Thoracic aorta (tissue), 2 donors: ENCODE data around the gene UBE2D2. TPM values are rescaled to one million over a fixed set of nuclear protein-coding genes. Genes with fewer than 3 reads are reported as not detected.
A peak's percentile ranks its signal among the peaks of the same experiment; 100 is the strongest.

Experiments used
- ATAC-seq: fragments of 150-250 bp; one replicate; pipeline ENCODE4 v1.8.0; 2017; ENCODE audit warnings: low read depth; ENCODE audit not compliant: insufficient number of reproducible peaks, low FRiP score
- DNase-seq: peaks from one replicate; pipeline ENCODE4 v3.0.0-alpha.2; 2020; ENCODE audit warnings: low spot score
- H3K27ac ChIP-seq, 2 donors: fragments of 200-600 bp; sonication (generic); 1 replicate in 1 of 2; 2 replicates in 1 of 2; pipeline ENCODE4 v1.5.1; 2016; ENCODE audit warnings: mild to moderate bottlenecking in 2 of 2, moderate library complexity in 2 of 2
- H3K27me3 ChIP-seq: fragments of 200-600 bp; sonication (generic); replicated peaks from 2 replicates; pipeline ENCODE4 v1.6.0; 2016; ENCODE audit warnings: mild to moderate bottlenecking; ENCODE audit not compliant: insufficient read depth
- H3K36me3 ChIP-seq: fragments of 200-600 bp; sonication (generic); one replicate; pipeline ENCODE4 v1.5.1; 2016
- H3K4me1 ChIP-seq, 2 donors: fragments of 200-600 bp; sonication (generic); 1 replicate in 1 of 2; 2 replicates in 1 of 2; pipeline versions ENCODE4 v1.5.1 to v1.6.0; 2016; ENCODE audit warnings: low read depth in 2 of 2, mild to moderate bottlenecking in 1 of 2; ENCODE audit not compliant: control insufficient read depth in 1 of 2
- H3K4me3 ChIP-seq: fragments of 200-600 bp; sonication (generic); 2 replicates; pipeline ENCODE4 v1.5.1; 2016; ENCODE audit warnings: mild to moderate bottlenecking
- H3K9me3 ChIP-seq: fragments of 200-600 bp; sonication (generic); 2 replicates; pipeline ENCODE4 v1.5.1; 2016
- CTCF ChIP-seq: fragments of 200-600 bp; sonication (generic); IDR thresholded peaks from one replicate; pipeline ENCODE4 v1.5.1; 2019; ENCODE audit warnings: antibody characterized with exemption
- total RNA-seq, 2 donors: library from RNA; depleted of rRNA; stranded (reverse); fragments of >200 nt; gene quantifications; one replicate each; pipeline versions ENCODE4 v1.1.0 to v1.2.3, GENCODE V29; 2016

The UBE2D2 gene
- total RNA-seq, 2 donors from 2014 or later = 51.9 to 66.7 TPM

DNA sequence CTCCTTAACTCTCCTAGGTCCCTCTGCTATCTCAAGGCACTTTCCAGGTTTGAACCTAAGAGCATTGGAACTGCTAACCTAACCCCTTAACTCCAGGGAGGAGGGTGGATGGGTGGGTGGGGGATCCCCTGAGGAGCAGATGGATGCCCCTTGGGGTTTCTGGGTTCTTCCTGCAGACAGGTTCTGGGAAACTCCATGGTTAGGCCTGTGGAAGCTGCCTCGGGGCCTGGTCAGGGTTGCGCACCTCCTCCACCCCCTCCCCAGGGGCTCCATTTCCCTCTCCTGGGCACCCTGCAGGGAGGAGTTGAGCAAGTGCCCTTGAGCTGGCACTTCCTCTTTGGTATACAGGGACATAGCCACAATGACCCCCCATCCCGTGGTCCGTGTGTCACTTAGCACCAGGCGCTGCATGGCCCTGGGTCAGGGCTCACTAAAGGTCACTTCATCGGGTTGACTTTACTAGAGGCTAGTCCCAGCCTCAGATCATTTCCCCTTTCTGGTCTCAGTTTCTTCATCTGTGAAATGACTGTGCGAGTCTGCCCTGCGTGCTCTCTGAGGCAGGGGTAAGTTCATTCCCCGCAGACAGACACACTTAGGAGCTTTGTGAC is 103.1 kb downstream of the UBE2D2 start:
- Histone ChIP-seq H3K27me3 (no peaks in the 10 kb centered on the region), H3K36me3 (no peaks in the 10 kb centered on the region), H3K4me3 (no peak overlapping the region), H3K9me3 (no peaks in the 10 kb centered on the region), H3K27ac (peak overlapping the region; percentile 90 to 99), H3K4me1 (peaks cover 62 to 89% of the 10 kb centered on the region in 2 donors)
- no peak for TF ChIP-seq CTCF
- ATAC-seq = no peak
- DNase-seq = no peak

- Histone ChIP-seq H3K27me3 (no peaks in the 10 kb centered on the region), H3K27ac (peak overlapping the region; percentile 90 to 99), H3K36me3 (no peaks in the 10 kb centered on the region), H3K9me3 (no peaks in the 10 kb centered on the region), H3K4me1 (peaks cover 62 to 89% of the 10 kb centered on the region in 2 donors), H3K4me3 (peak overlapping the region; percentile 34)
- no peak for TF ChIP-seq CTCF
- DNase-seq = no peak
- ATAC-seq = no peak
Measured at GRCh38 chr5:139664727-139665351, 103.7 kb downstream of the UBE2D2 start.

- Histone ChIP-seq H3K9me3 (no peaks in the 10 kb centered on the region), H3K27ac (peak overlapping the region; percentile 90 to 99), H3K36me3 (no peaks in the 10 kb centered on the region), H3K4me1 (peaks cover 59 to 89% of the 10 kb centered on the region in 2 donors), H3K4me3 (no peak overlapping the region), H3K27me3 (no peaks in the 10 kb centered on the region)
- no peak for DNase-seq
- no peak for ATAC-seq
- no peak for TF ChIP-seq CTCF
Measured at GRCh38 chr5:139665626-139666025, 104.5 kb downstream of the UBE2D2 start.

GRCh38 chr5:139666551-139666950 is 105.4 kb downstream of the UBE2D2 start:
- ATAC-seq (no peak), DNase-seq (no peak)
- TF ChIP-seq CTCF = no peak
- Histone ChIP-seq H3K27ac (peak overlapping the region; percentile 90 to 99), H3K27me3 (no peaks in the 10 kb centered on the region), H3K4me3 (no peak overlapping the region), H3K4me1 (peaks cover 62 to 94% of the 10 kb centered on the region in 2 donors), H3K9me3 (no peaks in the 10 kb centered on the region), H3K36me3 (no peaks in the 10 kb centered on the region)

DNA sequence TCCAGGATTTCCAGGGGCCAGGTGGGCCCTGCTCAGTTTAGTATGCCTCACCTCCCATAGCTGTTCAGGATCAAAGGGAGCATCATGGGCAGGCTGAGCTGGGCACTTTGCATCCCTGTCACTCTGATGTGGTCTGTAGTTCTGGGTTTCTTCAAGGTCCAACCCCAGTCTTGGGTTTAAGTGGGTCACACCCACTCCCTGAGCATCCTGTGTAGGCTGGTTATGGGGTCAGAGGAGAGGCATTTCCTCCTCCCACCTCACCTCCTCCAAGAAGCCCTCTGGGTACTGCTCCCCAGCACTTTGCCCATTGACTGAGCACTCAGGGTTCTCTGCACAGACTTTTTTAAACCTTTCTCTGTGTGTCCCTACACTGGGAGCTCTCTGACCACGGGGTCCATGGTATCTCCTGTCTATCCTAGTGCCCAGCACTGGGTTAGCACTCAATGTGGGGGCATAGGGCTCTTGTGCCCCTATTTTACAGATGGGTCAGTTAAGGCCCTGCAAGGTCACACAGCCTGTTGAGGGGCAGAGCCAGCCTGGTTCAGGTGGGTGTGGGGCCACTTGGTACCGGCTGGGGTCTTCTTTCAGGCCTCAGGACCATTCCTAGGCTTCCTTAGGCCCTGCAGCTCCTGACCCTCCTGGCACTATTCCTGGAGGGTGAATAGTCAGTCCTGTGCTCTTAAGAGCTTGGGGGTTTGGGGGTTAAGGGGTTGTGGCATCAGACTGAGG is 106.0 kb downstream of the UBE2D2 start:
- TF ChIP-seq CTCF = no peak
- Histone ChIP-seq H3K27ac (peak overlapping the region; percentile 90 to 99), H3K36me3 (no peaks in the 10 kb centered on the region), H3K9me3 (no peaks in the 10 kb centered on the region), H3K4me1 (peaks cover 62 to 94% of the 10 kb centered on the region in 2 donors), H3K27me3 (no peaks in the 10 kb centered on the region), H3K4me3 (no peak overlapping the region)
- no peak for DNase-seq
- no peak for ATAC-seq
